ENCODE measurements around the gene C11orf54.
"Not testable (repeated sequence)": the region's sequence is repeated elsewhere in the genome, so short reads cannot be mapped to it uniquely, and the experiment has no call there.

C11orf54 gene

GRCh38 chr11:93767018-93767417, 25.5 kb downstream of the C11orf54 start:
- DNase-seq = no peak

- DNase-seq = no peak
Measured at GRCh38 chr11:93770160-93770559, 28.7 kb downstream of the C11orf54 start.

- no peak for DNase-seq
Measured at GRCh38 chr11:93772123-93772522, 30.7 kb downstream of the C11orf54 start.

- DNase-seq = no peak
Measured at GRCh38 chr11:93773045-93773477, 31.6 kb downstream of the C11orf54 start.

GRCh38 chr11:93773601-93774200, 32.2 kb downstream of the C11orf54 start:
- no peak for DNase-seq

- not testable (repeated sequence) for DNase-seq
Measured at GRCh38 chr11:93774560-93774959, 33.1 kb downstream of the C11orf54 start.

- DNase-seq = no peak
Measured at GRCh38 chr11:93775289-93775688, 33.8 kb downstream of the C11orf54 start.

GRCh38 chr11:93783362-93783761, 41.9 kb downstream of the C11orf54 start:
- no peak for DNase-seq

GRCh38 chr11:93783765-93784144, 42.3 kb downstream of the C11orf54 start:
- DNase-seq = no peak

- DNase-seq = peak; percentile 71 to 82 (median 76)
Measured at GRCh38 chr11:93784145-93784934, 42.9 kb downstream of the C11orf54 start, which contains the start of gene MED17. MED17 (plus strand) TSS chr11:93784282; CDS start chr11:93784514, 232 bp downstream.

GRCh38 chr11:93784935-93785360, 43.5 kb downstream of the C11orf54 start:
- DNase-seq = no peak

GRCh38 chr11:93791493-93791892, 50.0 kb downstream of the C11orf54 start:
- DNase-seq = no peak

GRCh38 chr11:93796441-93797231, 55.2 kb downstream of the C11orf54 start:
- no peak for DNase-seq

- no peak for DNase-seq
Measured at GRCh38 chr11:93801366-93801765, 59.9 kb downstream of the C11orf54 start.

GRCh38 chr11:93804879-93805278, 63.4 kb downstream of the C11orf54 start:
- no peak for DNase-seq

- DNase-seq = no peak
Measured at GRCh38 chr11:93807980-93808379, 66.5 kb downstream of the C11orf54 start.

GRCh38 chr11:93813974-93814373, 72.5 kb downstream of the C11orf54 start:
- no peak for DNase-seq

All from activated CD4-positive, CD25-positive, alpha-beta regulatory T cell (primary cell).